HG02678 (cell line): ENCODE measurements around the gene NPAS3.

Experiments
- ATAC-seq: cut with Tn5 transposase; IDR thresholded peaks from one replicate; pipeline ENCODE4 v1.9.1; 2021; ENCODE audit warnings: mild to moderate bottlenecking, moderate library complexity; ENCODE audit not compliant: unreplicated experiment

Gene NPAS3

GRCh38 chr14:33699300-33699983 lies 760.8 kb downstream of the NPAS3 start:
- no peak for ATAC-seq

GRCh38 chr14:33700052-33700451 lies 761.4 kb downstream of the NPAS3 start:
- no peak for ATAC-seq

DNA sequence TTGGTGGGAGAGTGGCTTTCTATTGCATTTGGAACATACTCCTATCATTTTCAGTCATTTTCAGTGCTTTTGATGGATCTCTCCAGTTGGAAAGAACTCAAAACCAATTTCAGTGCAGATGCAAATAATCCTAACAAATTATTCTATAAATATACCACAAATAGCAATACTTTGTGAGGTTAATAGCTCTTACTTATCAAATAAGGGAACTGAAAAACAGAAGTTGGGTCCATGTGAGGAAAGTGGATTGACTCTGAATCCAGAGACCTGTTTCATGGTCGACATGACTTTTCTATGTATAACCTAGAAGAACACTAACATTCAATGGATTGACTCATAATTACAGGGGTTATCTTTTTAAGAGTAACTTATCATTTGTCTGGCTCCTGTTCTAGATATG lies 763.6 kb downstream of the NPAS3 start:
- no peak for ATAC-seq

- no peak for ATAC-seq
Measured at GRCh38 chr14:33704481-33704880, 765.8 kb downstream of the NPAS3 start.

DNA sequence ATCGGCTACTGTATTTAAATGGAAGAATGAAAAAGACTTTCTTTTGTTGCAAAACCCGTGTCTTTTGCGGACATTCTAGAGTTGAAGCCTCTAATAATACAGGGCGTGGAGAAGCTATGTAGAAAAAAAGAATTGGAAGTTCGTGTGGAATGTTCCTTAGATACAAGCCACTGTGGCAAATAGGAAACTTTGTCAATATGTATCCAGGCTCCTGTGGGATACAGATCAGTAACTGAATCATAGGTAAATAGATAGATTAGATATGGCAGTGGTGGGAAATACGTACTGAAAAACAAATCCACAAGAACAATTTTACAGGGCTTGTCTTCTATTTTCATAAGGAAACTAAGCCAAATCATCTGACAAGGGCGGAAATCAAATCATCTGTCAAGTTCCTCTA lies 766.8 kb downstream of the NPAS3 start:
- ATAC-seq, result no peak

- ATAC-seq, result no peak
Measured at GRCh38 chr14:33707716-33708115, 769.0 kb downstream of the NPAS3 start.

DNA sequence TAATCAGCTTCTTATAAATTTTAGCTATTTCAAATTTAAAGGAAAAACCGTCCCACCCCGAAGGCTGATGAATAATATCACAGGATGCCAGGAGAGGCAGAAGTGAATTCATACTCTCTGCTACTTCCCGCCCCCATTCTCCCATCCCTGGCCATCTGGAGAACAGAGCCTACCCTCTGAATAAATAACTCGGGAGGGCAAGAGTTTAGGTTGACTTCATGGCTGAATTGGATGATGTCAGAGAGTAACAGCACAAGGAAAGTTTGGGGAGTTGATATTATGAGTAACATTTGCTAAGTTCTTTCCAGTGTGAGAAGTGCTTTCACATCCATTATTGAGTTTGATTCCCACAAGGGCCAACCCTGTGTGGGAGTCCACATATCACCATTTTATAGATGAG lies 770.6 kb downstream of the NPAS3 start:
- no peak for ATAC-seq

GRCh38 chr14:33709711-33710110 lies 771.0 kb downstream of the NPAS3 start:
- no peak for ATAC-seq

DNA sequence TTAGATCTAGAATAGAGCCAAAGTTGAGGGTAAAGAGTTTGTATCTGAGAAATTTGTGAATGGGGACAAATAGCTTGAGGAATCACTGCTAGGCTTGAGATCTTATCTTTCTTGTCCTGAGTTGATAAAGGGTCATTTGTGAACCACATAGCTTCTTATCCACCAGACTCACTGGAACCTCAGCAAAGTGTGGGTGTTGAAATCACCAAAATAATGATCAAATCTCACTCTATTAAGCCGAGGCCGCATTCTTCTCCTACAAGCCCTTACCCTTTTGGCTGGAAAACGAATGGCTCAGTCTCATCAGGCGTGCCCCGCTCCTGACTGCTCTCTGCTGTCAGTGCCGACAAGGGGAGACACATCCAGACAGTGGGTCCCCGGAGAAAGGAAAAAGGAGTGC lies 771.6 kb downstream of the NPAS3 start:
- no peak for ATAC-seq

DNA sequence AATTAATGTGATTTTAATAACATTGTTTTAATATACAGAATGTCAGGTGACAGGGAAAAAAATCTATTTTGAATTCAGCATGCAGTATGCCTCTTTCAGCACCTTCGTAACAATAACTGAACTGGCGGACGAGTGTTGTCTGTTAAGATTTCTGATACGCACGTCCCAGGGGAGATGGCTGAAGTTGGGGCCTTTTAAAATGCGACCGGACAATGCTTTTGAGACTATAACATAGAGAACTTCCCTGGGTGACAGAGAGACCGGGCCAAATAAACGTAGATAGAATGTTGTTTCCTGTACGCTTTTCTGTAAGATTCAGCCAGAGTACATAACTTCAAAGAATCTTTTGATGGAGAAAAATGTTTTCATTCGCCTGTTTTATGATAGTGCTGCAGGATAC lies 772.5 kb downstream of the NPAS3 start:
- no peak for ATAC-seq

DNA sequence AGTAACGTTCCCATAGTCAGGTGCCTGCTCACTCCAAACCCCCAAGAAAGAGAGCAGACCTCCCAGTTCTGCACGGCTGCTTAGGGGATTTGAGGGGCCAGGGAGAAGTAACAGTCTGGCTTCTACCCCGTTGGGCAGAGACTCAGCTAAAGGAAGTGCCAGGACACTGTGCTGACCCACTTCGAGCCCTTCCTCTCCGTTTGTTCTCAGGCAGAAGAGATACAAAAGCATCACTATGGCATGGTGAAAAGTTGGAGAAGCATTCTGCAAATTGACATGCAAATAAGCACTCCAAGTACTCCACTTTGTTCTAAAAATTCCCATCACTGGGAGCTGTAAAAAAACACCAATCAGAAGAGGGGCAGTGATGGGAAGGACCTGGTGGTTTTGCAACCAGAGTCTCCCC lies 773.1 kb downstream of the NPAS3 start:
- no peak for ATAC-seq

DNA sequence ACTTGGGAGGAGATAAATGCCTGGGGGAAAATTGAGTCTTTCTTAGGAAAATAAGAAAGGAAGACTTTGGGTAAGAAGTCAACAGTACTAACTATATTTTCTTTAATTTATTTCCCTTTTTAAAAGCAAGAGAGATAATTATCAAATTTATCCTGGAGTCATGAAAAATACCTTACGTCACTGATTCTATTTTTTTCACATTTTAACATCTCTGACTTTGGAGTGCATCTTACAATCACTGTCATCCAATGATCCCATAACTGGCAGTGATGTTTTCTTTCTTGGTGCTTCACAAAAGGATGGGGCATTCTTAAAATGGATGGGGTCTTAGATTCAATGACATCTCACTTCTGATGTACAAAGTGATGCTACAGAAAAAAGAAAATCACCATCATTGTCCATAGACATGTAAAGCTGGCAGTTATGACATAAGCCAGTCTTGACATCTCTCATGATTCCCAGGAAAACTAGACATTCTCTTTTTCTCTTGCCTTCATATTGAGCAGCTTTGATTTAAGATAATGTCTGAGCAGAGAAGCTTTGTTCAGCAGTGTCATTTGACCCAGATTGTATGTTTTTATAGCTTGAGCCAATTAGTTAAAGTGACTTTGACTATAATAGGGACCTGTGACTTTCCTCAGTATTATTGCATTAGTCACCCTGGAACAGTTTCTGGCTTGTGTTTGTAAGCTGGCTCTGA lies 776.0 kb downstream of the NPAS3 start:
- ATAC-seq, result no peak

- no peak for ATAC-seq
Measured at GRCh38 chr14:33715227-33715528, 776.5 kb downstream of the NPAS3 start.

DNA sequence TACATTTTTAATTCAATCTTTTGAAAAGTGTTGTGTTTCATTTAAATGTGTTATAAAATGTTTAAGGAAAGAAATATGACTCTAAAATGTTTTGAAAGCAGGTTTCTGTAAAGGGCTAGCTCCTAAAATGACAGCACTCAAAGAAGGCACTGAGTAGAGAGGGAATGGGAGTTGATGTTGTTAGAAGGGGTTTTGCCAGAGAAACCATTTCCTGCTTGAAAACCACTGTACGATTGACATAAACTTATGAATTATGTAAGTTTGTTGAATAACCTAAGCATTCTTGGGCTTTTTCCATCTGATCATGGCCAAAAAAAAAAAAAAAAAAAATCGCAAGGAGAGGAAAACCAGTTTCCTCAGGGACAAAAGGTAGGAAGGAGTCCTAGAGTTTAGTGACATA lies 778.2 kb downstream of the NPAS3 start:
- no peak for ATAC-seq

DNA sequence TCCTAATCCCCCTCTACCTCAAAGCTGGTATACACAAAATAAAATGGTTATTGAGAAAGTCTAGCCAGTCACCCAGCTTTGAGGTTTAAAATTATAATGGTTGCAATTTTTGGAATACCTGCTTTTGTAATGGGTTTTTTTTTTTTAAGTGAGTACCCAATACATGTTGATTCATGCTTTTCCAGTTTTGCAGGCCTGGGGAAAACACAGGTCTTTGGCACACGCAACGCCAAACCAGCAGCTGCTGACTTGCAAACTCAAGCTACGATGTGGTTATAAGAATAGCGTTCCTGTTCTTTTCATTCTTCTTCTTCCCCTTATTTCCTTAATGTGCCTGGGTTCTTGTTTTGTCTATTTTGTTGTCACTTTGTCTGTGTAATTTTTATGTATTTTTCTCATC lies 779.2 kb downstream of the NPAS3 start:
- no peak for ATAC-seq

DNA sequence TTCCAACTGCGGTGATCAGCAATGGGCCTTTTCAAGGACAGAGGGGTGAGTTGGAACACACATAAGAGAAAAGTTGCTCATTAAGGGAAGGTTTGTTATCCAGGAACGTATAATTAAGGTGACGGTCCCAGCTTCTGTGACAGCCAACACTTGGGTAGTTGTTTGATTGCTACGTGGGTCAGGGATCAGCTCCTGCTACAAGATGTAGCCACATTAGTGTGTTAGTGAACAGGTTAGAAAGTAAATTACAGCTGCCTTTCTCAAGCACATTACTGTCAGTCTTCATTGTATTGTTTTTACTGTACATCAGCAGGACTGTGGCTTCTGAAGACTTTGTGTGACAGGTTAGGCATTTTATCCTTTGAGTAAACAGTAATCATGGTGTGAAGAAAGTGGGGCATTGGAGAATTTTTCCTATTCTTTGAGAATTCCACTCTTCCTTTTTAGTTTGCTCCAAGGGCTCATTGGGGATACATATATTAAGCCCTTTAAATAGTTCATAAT lies 781.7 kb downstream of the NPAS3 start:
- ATAC-seq, result no peak

- ATAC-seq, result no peak
Measured at GRCh38 chr14:33726685-33727084, 788.0 kb downstream of the NPAS3 start.

DNA sequence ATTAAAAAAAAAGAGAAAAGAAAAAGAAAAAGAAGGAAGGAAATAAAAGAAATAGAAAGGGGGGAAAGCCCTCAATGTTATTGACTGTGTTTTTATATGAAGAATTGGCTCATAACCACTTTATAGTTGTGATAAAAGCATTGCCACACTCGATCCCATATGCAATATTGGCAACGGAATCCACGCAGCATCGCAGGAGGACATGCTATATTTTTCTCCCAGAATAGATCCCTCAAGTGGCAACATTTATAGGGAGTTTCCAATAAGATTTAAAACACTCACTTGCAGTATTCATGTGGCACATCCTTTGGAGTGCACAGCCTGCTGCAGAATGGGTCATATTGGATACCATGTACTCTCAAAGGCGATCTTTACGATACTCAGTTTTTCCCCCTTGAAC lies 788.9 kb downstream of the NPAS3 start:
- no peak for ATAC-seq

DNA sequence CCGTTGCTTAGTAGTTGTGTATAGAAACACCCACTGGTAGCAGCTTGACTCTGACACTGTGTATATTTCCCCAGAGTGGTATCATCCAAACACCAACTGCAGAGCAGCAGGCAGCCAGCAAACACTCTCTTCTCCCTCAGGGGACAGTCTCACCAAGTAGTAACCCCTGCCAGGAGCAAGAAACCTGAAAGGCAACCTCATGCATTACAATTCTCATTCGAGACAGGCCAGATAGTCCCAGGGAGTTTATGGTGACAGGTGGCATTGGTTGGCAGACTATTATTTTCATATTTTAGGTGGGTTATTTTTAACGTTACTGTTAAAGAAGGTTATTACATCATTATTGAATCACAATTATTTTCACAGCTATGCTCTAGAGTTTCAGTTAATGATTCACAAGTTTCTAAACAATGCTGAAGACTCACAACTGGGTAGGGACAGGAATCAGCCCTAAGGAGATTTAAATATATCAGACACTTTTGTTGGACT lies 789.4 kb downstream of the NPAS3 start:
- no peak for ATAC-seq

DNA sequence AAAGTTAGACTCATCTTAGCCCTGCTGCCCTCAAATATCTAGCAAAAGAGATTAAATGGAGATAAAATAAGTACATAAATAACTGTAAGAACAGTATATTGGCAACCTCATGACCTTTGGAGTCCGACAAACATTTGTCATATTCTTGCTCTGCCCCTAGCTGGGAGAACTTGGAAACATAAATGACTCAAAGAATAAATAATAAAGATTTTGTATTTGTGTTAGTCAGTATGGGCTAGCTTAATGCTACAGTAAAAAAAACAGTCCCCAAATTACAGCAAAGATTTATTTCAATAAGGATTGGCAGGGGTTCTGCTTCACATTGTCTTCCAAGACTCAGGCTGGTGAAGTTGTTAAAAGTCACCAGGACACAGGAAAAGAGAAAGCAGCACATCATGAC lies 791.5 kb downstream of the NPAS3 start:
- ATAC-seq, result no peak

DNA sequence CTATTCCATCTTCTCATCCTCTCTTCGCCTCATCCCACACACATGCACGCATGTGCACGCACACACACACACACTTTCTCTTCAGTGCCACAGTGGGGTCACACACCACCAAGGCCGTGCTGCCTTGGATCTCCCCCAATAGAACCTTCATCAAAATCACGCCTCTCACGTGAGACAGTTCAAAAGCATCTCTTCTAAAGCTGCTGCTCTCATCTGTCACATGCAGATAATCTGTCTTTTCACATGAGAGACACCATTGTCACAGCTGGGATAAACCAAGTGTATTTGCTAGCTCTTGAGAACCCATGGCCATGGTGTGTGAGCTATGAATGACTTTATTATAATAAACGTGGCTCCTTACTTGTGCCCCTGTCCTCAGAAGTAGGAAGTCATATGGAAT lies 793.5 kb downstream of the NPAS3 start:
- no peak for ATAC-seq

DNA sequence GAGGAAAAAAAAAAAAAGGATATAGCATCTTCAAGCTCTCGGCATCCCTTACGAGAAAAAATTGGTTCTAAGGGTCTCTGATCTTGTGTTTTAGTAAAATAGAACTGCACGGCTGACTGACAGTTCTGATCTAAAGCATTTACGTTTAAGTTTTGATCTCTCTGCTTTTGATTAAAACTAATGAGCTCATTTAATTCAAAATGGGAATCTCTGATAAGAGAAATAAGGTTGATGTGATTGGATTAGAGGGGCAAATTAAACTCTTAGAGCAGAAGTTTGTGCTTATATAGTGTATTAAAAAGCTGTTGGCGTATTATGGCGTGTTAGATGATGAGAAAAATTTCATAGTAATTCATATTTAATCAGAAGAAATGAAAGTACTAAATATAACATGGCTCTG lies 794.6 kb downstream of the NPAS3 start:
- no peak for ATAC-seq

- no peak for ATAC-seq
Measured at GRCh38 chr14:33733721-33734120, 795.0 kb downstream of the NPAS3 start.
